HG02798 (cell line): ENCODE data around the gene MYEF2.

Experiments
- ATAC-seq: cut with Tn5 transposase; IDR thresholded peaks from one replicate; pipeline ENCODE4 v1.9.1; 2021; ENCODE audit warnings: mild to moderate bottlenecking; ENCODE audit not compliant: unreplicated experiment, poor library complexity

MYEF2 gene

DNA sequence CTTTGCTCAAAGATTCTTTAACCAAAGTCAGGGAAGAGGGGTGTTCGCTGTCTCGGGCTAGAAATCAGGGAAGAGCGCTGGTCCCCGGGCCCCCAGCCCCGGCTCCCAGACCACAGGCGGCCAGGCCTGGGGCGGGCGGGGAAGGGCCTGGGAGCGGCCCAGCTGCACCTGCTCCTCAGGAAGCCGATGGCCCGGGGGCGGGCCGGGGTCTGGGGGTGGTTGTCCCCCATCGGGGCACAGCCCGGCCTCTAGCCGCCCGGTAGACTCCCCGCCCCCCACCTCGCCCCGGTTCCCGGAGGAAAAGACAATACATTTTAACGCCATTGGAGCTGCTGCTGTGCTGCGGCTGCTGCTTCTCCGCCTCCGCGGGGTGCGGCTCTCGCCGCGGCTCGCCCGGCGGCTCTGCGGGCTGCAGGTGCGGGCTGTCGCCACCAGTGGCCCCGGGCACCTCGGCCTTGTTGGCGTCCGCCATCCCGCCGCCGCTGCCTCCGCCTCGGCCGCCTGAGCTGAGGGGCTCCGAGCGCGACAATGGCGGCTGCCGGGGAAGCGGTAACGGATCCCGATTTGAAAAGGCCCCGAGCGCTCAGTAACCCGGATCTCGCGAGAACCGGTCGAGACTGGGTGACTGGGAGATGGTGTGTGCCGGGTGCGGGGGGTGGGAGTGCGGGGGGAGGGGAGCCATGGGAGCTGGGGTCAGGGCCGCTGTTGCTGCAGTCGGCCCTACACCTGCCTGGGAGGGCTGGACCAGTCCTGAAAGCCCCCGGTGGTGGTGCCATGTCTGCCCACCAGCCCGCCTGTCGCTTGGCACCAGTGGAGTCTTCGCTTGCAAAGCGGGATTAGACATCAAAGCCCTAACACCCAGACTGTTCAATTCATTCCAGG is at the start of gene MYEF2:
MYEF2 (minus strand) TSS at position 530 of the 882 bp plus-strand sequence; CDS start at position 472, 58 bp downstream.
- ATAC-seq: peak; percentile 88

- ATAC-seq: no peak
Measured at GRCh38 chr15:48225771-48226170, 47.7 kb upstream of the MYEF2 start.

DNA sequence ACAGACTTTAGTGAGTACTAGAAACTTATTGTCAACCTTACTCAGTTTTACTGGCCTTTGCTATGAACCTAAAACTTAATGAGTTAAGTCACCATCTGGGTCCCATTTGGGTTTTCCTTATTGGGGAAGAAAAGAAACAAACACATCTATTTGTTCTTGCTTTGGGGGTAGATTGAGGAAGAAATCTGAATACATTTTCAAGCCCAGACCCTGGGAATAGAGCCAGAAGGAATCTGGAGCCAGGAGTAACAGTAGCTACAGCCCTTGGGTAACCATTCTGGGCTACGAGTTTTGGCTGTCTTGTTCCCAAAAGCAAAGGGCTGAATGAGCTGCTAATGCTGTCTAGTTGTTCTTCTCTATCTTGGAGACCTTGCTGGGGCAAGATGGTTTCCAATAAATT is 44.5 kb upstream of the MYEF2 start:
- no peak for ATAC-seq

- no peak for ATAC-seq
Measured at GRCh38 chr15:48221885-48222284, 43.8 kb upstream of the MYEF2 start.

DNA sequence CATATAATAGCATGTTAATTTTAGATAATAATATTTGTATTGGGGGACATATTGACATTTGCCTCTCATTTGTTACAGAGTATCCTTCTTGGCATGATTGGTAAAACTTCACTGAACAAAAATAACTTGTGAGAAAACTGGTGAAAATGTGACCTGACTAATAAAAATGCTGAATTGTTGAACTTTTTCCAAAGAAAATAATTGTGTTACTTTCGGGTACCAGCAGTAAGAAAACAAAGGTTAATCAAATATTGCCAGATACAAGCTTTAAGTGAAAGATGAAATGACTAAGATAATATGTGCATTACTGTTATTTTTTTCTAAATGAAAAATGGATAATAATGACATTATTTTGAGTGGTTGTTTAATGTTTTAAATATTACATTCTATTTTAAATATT is 43.2 kb upstream of the MYEF2 start:
- no peak for ATAC-seq

DNA sequence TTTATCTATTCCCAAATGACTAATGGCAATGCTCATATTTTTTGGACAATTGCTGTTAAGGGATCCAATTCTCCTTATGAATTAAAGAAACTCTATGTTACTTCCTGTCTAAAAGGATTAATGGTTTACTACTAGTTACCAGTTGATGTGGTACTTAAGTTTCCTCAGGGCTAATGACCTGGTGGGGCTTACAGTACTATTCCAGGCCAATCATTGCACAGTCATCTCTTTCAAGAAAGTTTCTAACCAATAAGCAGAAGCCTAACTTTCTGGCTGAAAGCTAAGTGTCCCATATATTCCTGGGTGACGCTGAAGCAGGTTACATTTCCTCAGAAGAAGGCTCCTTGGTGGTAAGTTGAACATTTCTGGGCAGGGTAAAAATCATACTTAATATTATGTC is 27.9 kb upstream of the MYEF2 start, which contains the start of gene SLC12A1:
SLC12A1 (plus strand) TSS at position 322 of the 400 bp plus-strand sequence. CDS start 1,418 bp downstream, outside the sequence.
- ATAC-seq: no peak

DNA sequence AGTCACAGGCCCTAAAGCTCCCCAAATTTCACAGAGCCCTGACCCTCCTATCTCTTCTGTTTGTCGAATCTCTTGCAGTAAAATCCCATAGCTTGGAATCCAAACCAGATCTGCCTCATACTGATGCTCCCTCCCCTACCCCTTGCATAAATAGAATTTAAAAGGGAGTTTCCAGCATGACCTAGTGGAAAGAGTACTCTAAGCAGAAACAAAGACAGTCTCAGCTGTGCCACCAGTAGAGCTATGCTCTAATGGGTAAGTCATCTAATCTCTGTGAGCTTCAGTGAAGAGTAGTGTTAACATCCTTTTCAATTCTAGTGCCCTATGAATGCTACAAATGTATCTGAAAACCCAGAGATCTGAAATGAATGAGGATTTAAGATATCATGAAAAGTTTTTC is 24.0 kb upstream of the MYEF2 start:
- ATAC-seq: no peak

GRCh38 chr15:48191574-48192225 is 13.6 kb upstream of the MYEF2 start, which contains the start of gene CTXN2:
Gene CTXN2, plus strand, starts transcription at chr15:48191665. Its CDS starts 9,636 bp downstream, at chr15:48201301.
- ATAC-seq: no peak

DNA sequence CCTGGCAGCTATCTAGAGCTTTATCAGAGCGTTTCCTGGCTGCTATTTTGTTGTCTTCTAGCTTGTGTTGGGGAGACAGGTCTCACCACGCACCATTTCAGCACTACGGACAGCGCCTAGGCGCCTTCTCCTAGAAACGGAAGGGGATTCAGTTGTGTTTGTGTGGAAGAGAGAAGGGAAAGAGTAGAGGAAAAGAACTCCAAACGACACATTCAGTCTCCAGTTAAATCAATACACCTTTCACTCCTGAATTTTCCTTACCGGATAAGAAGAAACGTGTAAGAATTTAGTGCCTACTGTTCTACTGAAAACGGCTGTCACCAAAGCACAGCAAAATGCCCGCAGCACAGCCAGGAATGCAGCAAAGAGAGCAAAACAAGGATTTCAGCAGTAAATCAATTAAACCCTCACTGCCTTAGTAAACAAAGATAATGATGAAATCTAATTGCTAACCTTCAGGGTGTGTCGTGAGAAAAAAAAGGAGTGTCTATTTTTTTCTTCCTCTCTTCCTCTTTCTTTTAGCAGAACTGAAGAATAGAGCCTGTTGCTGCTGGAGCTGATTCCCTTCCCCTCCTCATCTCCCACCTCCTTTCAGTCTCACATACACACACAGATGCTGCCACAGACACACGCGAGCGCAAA is 13.0 kb upstream of the MYEF2 start:
- ATAC-seq: no peak

GRCh38 chr15:48186271-48186670 is 8.2 kb upstream of the MYEF2 start:
- ATAC-seq: no peak

DNA sequence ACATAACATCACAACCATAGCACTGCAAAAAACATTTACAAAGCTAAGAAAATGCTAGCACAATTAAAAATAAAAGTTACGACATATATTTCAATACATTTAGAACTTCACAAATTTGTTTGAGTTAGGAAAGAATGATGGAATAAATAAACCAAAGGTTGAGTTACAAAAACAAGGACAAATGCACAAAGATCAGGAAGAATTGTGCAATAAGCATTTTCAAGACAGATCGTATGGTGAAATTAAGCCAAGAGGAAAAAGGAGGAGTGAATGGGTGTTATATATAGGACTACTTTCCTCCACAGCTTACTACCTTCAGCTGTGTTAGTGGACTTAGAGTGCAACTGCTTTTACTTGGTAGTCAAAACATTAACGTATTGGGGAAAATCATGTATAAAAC is 7.4 kb upstream of the MYEF2 start:
- no peak for ATAC-seq

DNA sequence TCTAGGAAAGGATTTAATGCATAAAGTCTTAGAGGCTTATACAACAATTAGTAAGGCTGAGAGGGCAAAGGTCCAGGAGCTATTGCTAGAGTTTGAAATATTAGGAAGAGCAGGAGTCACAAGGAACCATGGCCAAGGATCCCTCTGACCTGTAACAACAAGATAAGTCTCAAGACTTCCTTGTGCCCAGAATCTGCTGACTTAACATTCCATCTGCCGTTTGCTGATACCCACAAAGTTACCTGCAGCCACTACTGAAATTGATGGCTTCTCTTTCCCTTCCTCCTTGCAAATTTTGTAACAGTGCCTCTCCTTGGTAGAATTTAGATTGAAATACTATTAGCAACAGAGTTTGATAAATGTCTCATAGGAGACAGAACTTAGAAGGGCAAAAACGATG is 4.7 kb upstream of the MYEF2 start:
- no peak for ATAC-seq

GRCh38 chr15:48178648-48178931 is 495 bp upstream of the MYEF2 start:
- ATAC-seq: no peak

GRCh38 chr15:48177383-48177765 is 721 bp downstream of the MYEF2 start:
- ATAC-seq: peak; percentile 65

DNA sequence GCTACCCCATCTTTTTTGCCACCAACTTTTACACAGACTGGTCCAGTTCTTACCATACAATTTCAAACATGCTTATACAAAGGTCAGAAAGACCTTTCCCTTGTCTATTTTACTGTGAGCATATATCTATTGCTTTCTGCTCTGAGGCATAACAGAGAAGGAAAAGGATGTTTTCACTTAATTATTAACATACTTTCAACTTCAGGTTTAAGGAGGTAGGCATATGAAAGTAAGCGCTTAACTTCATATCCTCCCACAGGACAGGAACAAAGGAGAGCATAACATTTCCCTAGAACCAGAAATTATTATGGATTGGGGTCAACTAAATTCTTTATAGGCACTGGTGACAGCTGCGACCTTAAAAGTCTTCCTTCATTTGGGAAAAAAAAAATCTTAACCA is 1.1 kb downstream of the MYEF2 start:
- no peak for ATAC-seq

DNA sequence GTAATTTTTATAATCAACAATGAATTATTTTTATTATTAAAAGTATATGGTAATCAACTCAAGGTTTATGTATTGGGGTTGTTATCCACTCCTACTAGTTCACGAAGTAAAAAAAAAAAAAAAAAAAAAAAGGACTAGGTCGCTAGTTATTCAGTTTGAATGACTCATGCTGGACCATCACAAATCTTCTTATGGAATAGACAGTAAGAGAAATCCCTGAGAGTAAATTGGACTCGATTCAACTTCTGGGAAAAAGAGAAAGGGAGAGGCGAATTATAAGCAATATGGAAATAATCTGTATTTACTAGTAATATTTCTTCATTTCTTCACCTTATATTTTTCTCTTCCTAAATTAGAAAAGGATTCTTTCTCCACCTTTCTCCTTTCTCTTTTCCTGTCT is 2.0 kb downstream of the MYEF2 start:
- ATAC-seq: no peak

- ATAC-seq: no peak
Measured at GRCh38 chr15:48175126-48175525, 3.0 kb downstream of the MYEF2 start.

- no peak for ATAC-seq
Measured at GRCh38 chr15:48170981-48171380, 7.1 kb downstream of the MYEF2 start.

GRCh38 chr15:48168616-48169015 is 9.5 kb downstream of the MYEF2 start:
- no peak for ATAC-seq

GRCh38 chr15:48153526-48153925 is 24.6 kb downstream of the MYEF2 start:
- ATAC-seq: no peak

DNA sequence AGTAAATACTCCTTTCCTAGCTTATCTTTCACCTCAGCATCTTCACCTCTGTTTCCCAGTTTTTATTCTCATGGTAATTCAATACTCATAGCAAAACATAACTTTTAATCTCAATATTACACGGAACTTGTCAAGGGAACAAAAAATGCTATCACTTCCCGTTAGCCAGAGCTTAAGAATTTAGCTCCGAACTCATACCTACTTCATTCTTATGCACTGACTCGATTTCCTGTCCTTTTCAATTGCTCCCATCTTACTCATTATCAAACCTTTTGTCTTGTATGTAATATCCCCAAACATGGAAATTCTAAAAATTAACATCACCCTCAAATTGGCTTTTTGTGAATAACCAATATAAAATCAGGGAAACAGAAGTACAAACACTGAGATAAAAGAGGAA is 28.2 kb downstream of the MYEF2 start:
- no peak for ATAC-seq
